Measurements from ENCODE around the gene MYO1B.

MYO1B gene

DNA sequence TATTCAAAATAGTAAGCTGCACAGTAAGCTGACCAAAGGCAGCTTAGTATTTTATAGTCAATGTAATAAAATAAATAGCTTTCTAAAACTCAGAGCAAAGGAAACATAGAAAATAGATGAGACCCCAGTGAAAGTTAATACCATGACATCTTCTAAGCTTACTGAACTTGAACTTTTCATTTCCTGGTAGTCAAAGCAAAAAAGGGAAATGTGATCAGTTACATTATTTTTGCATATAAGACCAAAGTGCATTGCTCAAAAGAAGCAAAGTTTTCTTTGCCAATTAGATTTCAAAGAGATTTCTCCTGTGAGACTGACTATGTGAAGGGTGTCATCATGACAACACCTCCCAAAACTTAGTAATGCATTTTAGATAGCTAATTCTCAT is 70.2 kb downstream of the MYO1B start:
- TF ChIP-seq, protein P1, sequence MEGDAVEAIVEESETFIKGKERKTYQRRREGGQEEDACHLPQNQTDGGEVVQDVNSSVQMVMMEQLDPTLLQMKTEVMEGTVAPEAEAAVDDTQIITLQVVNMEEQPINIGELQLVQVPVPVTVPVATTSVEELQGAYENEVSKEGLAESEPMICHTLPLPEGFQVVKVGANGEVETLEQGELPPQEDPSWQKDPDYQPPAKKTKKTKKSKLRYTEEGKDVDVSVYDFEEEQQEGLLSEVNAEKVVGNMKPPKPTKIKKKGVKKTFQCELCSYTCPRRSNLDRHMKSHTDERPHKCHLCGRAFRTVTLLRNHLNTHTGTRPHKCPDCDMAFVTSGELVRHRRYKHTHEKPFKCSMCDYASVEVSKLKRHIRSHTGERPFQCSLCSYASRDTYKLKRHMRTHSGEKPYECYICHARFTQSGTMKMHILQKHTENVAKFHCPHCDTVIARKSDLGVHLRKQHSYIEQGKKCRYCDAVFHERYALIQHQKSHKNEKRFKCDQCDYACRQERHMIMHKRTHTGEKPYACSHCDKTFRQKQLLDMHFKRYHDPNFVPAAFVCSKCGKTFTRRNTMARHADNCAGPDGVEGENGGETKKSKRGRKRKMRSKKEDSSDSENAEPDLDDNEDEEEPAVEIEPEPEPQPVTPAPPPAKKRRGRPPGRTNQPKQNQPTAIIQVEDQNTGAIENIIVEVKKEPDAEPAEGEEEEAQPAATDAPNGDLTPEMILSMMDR (conservative IDR thresholded peaks at IDR 0.05; ENCODE audit: low read depth, low read length) = no peak
- no peaks in the 10 kb centered on the region for H3K4me1 ChIP-seq (ENCODE audit: low read depth, poor library complexity, severe bottlenecking)
- no peak overlapping the region for H3K4me3 ChIP-seq (IDR thresholded peaks at IDR 0.05; ENCODE audit: insufficient read depth, low read depth, low read length)
- H3K27me3 ChIP-seq (ENCODE audit: insufficient read depth, low read depth) = no peaks in the 10 kb centered on the region
- no peak overlapping the region for H3K27ac ChIP-seq
- no peaks in the 10 kb centered on the region for H4K20me1 ChIP-seq (ENCODE audit: insufficient read depth)
- no peak overlapping the region for H3K4me2 ChIP-seq
- H2AFZ ChIP-seq (ENCODE audit: low read depth) = no peak overlapping the region
- no peak overlapping the region for H3K9ac ChIP-seq
- H3K79me2 ChIP-seq (ENCODE audit: insufficient read depth, low read depth) = no peaks in the 10 kb centered on the region
- H3K36me3 ChIP-seq (ENCODE audit: insufficient read depth) = no peaks in the 10 kb centered on the region

DNA sequence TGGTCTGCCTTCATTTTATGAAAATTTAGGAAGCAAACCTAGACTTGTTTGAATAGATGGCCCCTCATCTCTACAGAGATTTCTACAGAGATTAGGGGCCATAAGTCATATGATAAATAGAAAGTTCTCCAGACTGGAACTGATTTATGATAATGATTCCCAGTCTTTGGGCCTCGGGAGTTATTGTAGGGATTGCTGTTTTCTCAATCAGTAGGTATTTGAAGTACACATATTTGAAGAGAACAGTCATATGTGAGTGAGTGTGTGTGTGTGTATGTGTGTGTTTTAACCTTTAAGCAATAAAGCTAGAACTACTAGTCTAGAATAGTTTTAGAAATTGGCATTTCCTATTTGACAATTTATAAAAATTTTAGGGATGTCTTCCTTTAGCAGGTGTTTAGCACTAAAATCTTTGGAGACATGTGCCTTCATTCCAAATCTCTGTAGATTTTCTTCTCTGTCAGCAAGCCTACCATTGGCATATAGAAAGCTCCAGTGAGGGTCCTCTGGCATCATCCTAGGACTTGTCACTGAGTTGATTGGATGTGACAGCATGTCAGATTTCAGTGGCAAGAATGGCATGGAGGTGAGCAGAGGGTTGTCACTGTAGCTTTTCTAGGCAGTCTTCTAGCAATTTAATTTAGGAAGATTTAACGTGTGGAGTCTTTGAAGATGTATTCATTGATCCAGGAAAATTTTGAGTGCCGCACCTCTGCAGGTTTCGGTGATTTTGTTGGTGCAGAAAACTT is 71.2 kb downstream of the MYO1B start:
- Histone ChIP-seq H3K36me3 (ENCODE audit: insufficient read depth) (no peaks in the 10 kb centered on the region), H4K20me1 (ENCODE audit: insufficient read depth) (no peaks in the 10 kb centered on the region), H3K4me1 (ENCODE audit: low read depth, poor library complexity, severe bottlenecking) (no peaks in the 10 kb centered on the region), H3K4me2 (no peak overlapping the region), H3K27me3 (ENCODE audit: insufficient read depth, low read depth) (no peaks in the 10 kb centered on the region), H3K4me3 (IDR thresholded peaks at IDR 0.05; ENCODE audit: insufficient read depth, low read depth, low read length) (no peak overlapping the region), H2AFZ (ENCODE audit: low read depth) (no peak overlapping the region), H3K27ac (no peak overlapping the region), H3K79me2 (ENCODE audit: insufficient read depth, low read depth) (no peaks in the 10 kb centered on the region), H3K9ac (no peak overlapping the region)
- TF ChIP-seq, protein P1 (conservative IDR thresholded peaks at IDR 0.05; ENCODE audit: low read depth, low read length) = no peak

DNA sequence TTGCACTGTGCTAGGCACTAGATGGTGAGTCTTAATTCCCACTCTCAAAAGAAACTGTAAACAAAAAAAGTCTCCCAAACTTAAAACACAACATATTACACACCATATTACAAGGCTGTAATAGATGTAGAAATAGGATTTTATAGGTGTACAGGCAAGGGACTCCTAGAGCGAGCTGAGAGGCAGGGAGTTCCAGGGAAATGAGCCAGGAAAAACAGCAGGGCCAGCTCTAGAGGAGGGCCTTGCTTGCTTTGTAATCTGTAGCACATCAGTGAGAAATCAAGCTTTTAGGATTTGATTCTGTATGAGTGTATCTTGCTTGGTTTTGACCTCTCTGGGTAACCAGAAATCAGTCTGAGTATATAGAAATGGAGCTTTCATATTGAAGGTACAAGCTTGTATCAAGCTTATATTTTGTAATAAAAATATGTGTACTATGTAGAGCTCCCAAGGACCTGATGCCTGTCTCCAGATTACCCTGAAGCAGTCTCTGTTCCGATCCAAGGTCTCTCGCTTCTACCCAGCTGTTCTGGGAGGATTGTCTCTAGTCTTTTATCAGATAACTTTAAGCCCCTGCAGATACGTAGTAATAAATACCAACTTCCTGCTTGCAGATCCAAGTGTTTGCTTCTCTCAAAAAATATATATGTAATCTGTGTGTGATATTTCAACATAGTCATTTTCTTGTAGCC is 73.0 kb downstream of the MYO1B start:
- no peaks in the 10 kb centered on the region for H3K79me2 ChIP-seq (ENCODE audit: insufficient read depth, low read depth)
- H3K9ac ChIP-seq = no peak overlapping the region
- no peaks in the 10 kb centered on the region for H3K36me3 ChIP-seq (ENCODE audit: insufficient read depth)

DNA sequence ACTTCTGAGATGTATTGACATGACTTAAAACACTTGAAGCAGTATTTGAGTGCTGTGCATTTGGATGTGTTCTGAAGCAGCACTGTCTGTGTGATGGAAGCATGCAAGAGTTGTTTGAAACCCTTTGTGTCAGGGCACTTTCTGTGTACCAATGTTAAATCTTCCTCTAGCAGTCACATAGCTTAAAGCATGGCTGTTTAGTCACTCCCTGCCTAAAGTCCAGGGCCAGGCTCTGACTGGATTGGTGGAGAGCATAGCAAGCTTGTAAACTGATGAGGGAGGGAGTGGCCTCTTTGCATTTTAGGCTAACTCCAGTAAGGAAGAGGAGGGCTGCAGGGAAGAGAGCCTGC is 73.5 kb downstream of the MYO1B start:
- Histone ChIP-seq H3K27ac (no peak overlapping the region), H3K9ac (no peak overlapping the region)

More for the DNA sequence above, 73.0 kb downstream of the MYO1B start:
- no peaks in the 10 kb centered on the region for H3K4me1 ChIP-seq (ENCODE audit: low read depth, poor library complexity, severe bottlenecking)
- TF ChIP-seq, protein P1 (conservative IDR thresholded peaks at IDR 0.05; ENCODE audit: low read depth, low read length) = no peak
- H2AFZ ChIP-seq (ENCODE audit: low read depth) = no peak overlapping the region
- H4K20me1 ChIP-seq (ENCODE audit: insufficient read depth) = no peaks in the 10 kb centered on the region
- H3K27me3 ChIP-seq (ENCODE audit: insufficient read depth, low read depth) = no peaks in the 10 kb centered on the region
- no peak overlapping the region for H3K4me2 ChIP-seq
- H3K27ac ChIP-seq = no peak overlapping the region
- H3K4me3 ChIP-seq (IDR thresholded peaks at IDR 0.05; ENCODE audit: insufficient read depth, low read depth, low read length) = no peak overlapping the region

More for the DNA sequence above, 73.5 kb downstream of the MYO1B start:
- TF ChIP-seq, protein P1 (conservative IDR thresholded peaks at IDR 0.05; ENCODE audit: low read depth, low read length) = no peak
- Histone ChIP-seq H3K79me2 (ENCODE audit: insufficient read depth, low read depth) (no peaks in the 10 kb centered on the region), H2AFZ (ENCODE audit: low read depth) (no peak overlapping the region), H3K36me3 (ENCODE audit: insufficient read depth) (no peaks in the 10 kb centered on the region), H3K4me1 (ENCODE audit: low read depth, poor library complexity, severe bottlenecking) (no peaks in the 10 kb centered on the region), H4K20me1 (ENCODE audit: insufficient read depth) (no peaks in the 10 kb centered on the region), H3K4me2 (no peak overlapping the region), H3K27me3 (ENCODE audit: insufficient read depth, low read depth) (no peaks in the 10 kb centered on the region), H3K4me3 (IDR thresholded peaks at IDR 0.05; ENCODE audit: insufficient read depth, low read depth, low read length) (no peak overlapping the region)

All from KMS-11 (cell line).